ENCODE measurements around the gene PCDHGA9. TPM values are rescaled to one million over a fixed set of nuclear protein-coding genes. Genes with fewer than 3 reads are reported as not detected.
"Not testable (repeated sequence)": the region's sequence is repeated elsewhere in the genome, so short reads cannot be mapped to it uniquely, and the experiment has no call there.

Gene PCDHGA9
- total RNA-seq, 2 experiments from 2014 or later: 0.11 TPM; not detected in 1

DNA sequence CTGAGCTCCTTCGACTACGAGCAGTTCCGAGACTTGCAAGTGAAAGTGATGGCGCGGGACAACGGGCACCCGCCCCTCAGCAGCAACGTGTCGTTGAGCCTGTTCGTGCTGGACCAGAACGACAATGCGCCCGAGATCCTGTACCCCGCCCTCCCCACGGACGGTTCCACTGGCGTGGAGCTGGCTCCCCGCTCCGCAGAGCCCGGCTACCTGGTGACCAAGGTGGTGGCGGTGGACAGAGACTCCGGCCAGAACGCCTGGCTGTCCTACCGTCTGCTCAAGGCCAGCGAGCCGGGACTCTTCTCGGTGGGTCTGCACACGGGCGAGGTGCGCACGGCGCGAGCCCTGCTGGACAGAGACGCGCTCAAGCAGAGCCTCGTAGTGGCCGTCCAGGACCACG is 29.7 kb downstream of the PCDHGA9 start:
- H3K4me1 Mint-ChIP-seq; DNase-seq; H3K9me3 Mint-ChIP-seq; H3K4me3 Mint-ChIP-seq; H3K27ac Mint-ChIP-seq; H3K36me3 Mint-ChIP-seq; POLR2A ChIA-PET; ATAC-seq (ENCODE audit: low read depth): not testable (repeated sequence)
- H3K27me3 Mint-ChIP-seq: peaks cover 33% of the 10 kb centered on the region

DNA sequence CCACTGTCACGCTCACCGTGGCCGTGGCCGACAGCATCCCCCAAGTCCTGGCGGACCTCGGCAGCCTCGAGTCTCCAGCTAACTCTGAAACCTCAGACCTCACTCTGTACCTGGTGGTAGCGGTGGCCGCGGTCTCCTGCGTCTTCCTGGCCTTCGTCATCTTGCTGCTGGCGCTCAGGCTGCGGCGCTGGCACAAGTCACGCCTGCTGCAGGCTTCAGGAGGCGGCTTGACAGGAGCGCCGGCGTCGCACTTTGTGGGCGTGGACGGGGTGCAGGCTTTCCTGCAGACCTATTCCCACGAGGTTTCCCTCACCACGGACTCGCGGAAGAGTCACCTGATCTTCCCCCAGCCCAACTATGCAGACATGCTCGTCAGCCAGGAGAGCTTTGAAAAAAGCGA is 30.1 kb downstream of the PCDHGA9 start:
- H3K4me3 Mint-ChIP-seq; ATAC-seq (ENCODE audit: low read depth); H3K27ac Mint-ChIP-seq; H3K9me3 Mint-ChIP-seq; DNase-seq; H3K36me3 Mint-ChIP-seq; POLR2A ChIA-PET; H3K4me1 Mint-ChIP-seq: not testable (repeated sequence)
- H3K27me3 Mint-ChIP-seq: peaks cover 34% of the 10 kb centered on the region

DNA sequence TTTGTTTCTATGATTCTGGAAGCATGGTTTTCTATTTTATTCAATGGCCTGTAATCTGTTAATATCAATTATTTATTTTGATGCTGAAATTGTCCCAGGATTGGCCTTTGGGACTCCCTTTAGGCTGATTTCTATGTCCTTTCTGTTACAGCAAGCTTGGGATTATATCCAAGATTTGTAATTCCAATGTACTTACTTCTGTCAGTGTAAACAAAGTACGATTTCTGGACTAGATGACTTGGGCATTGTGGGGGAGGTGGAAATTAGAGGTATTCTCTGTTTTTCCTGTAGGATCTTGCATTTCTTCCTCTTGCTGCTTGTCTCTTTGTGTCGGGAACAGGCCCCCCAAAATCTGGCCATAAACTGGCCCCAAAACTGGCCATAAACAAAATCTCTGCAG is 31.4 kb downstream of the PCDHGA9 start:
- DNase-seq (no peak), ATAC-seq (ENCODE audit: low read depth) (no peak)
- Mint-ChIP-seq H3K4me3 (no peak overlapping the region), H3K9me3 (peaks cover 6% of the 10 kb centered on the region), H3K4me1 (peaks cover 10% of the 10 kb centered on the region), H3K27me3 (peaks cover 38% of the 10 kb centered on the region), H3K27ac (no peak overlapping the region), H3K36me3 (peaks cover 8% of the 10 kb centered on the region)
- POLR2A ChIA-PET: no interaction called here

DNA sequence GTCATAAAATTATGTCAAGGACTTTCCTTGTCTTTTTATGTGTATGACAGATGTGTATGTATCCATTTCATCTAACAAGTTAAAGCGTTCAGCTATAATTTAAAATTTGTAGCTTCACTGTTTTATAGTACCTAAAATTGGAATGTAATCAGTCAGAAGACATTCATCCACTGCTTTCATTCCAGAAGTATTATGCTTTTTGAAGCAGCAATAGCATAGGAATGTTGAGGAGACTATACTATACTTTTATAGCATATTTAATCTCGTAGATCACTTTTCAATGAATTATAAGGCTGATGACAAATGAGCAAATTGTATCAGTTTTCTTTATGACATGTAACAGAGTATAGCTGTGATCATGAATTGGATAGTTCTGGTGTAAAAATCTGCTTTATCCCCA is 34.6 kb downstream of the PCDHGA9 start:
- Mint-ChIP-seq H3K27me3 (peaks cover 20% of the 10 kb centered on the region), H3K9me3 (peaks cover 3% of the 10 kb centered on the region)
- no peak for ATAC-seq (ENCODE audit: low read depth)

DNA sequence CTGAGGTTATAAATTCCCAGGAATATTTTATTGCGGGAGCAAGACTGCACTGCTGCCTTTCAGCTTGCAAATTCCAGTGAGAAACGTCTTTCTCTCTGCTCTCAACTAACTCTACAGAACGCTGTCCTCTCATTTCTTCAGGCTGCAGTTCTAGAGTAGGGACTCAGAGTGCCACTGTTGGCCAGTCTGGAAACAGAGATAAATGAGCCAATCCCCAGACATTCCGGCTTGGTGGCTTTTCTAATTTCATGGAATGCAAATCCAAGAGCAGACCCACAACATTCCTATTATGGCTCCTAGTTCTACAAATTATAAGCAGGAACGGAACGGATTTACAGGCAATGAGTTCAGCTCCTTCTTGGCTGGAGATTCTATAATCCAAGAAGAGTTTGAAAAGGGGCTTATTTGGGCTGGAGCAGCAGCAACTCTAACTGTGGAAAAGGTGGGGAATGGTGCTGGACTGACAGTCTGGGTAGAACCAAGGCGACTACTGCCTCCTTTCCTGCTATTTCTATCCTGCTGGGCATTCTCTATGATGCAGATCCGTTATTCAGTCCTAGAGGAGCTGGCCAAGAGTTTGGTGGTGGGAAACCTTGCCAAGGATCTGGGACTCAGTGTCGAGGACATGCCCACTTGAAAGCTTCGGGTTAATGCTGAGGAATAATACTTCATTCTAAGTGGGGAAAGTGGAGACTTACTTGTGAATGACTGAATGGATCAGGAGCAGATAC is 37.0 kb downstream of the PCDHGA9 start:
- H3K36me3 Mint-ChIP-seq: no peaks in the 10 kb centered on the region
- ATAC-seq (ENCODE audit: low read depth) (no peak), DNase-seq (no peak)
- H3K27ac Mint-ChIP-seq: no peak overlapping the region
- no peak overlapping the region for H3K4me3 Mint-ChIP-seq
- H3K4me1 Mint-ChIP-seq: no peaks in the 10 kb centered on the region
- H3K27me3 Mint-ChIP-seq: peaks cover 11% of the 10 kb centered on the region
- POLR2A ChIA-PET: no interaction called here
- peaks cover 2% of the 10 kb centered on the region for H3K9me3 Mint-ChIP-seq

More for the DNA sequence above, 34.6 kb downstream of the PCDHGA9 start:
- DNase-seq: no peak
- H3K36me3 Mint-ChIP-seq: peaks cover 1% of the 10 kb centered on the region
- POLR2A ChIA-PET: no interaction called here
- no peak overlapping the region for H3K4me3 Mint-ChIP-seq
- H3K27ac Mint-ChIP-seq: no peak overlapping the region
- H3K4me1 Mint-ChIP-seq: no peaks in the 10 kb centered on the region

DNA sequence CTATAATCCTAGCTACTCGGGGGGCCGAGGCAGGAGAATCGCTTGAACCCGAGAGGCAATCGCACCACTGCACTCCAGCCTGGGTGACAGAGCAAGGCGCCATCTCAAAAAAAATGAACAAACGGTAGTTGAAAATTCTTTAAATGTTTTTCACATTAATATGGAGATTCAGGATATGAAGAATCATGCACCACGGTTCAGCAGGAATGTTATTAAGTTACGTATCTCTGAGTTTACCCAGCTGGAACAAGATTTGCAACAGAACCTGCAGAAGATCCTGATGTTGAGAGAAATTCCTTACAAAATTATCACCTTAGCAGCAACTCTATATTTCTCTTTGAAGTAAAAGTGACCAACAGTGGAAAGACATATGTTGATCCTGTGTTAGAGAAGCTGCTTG is 37.8 kb downstream of the PCDHGA9 start:
- Mint-ChIP-seq H3K4me1 (no peaks in the 10 kb centered on the region), H3K9me3 (peaks cover 2% of the 10 kb centered on the region), H3K27ac (no peak overlapping the region), H3K27me3 (peaks cover 11% of the 10 kb centered on the region), H3K36me3 (no peaks in the 10 kb centered on the region), H3K4me3 (no peak overlapping the region)
- ATAC-seq (ENCODE audit: low read depth): no peak
- POLR2A ChIA-PET: no interaction called here
- DNase-seq: no peak

DNA sequence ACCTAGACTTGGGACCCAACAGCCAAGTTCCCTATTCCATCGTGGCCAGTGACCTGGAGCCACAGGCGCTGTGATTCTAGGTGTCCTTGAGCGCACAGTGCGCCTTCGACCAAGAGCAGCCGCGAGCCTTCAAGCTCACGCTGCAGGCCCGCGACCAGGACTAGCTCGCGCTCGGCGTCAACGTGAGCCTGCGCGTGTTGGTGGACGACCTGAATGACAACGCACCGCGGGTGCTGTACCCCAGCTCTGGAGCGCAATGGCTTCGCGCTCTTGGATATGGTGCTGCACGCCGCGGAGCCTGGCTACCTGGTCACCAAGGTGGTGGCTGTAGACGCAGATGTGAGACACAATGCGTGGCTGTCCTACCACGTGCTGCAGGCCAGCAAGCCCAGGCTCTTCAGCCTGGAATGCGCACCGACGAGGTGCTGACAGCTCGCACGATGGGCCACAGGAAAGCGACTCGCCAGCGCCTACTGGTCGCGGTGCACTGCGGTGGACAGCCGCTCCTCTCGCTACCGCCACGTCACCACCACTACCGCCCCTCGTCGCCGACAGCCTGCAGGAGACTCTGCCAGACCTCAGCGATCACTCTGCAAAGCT is 39.1 kb downstream of the PCDHGA9 start:
- Mint-ChIP-seq H3K27me3 (peaks cover 14% of the 10 kb centered on the region), H3K4me1 (no peaks in the 10 kb centered on the region), H3K36me3 (no peaks in the 10 kb centered on the region), H3K27ac (no peak overlapping the region), H3K9me3 (peaks cover 2% of the 10 kb centered on the region), H3K4me3 (no peak overlapping the region)
- DNase-seq: no peak
- POLR2A ChIA-PET: no interaction called here
- ATAC-seq (ENCODE audit: low read depth): no peak

Other genes starting within 250 kb of the PCDHGA9 start
- gene PCDHB7, start 230.1 kb upstream of the PCDHGA9 start, total RNA-seq: not detected
- not detected for gene PCDHB8, start 225.0 kb upstream of the PCDHGA9 start, total RNA-seq
- gene PCDHB16, start 220.4 kb upstream of the PCDHGA9 start, total RNA-seq: not detected
- not detected for gene PCDHB9, start 215.6 kb upstream of the PCDHGA9 start, total RNA-seq
- gene PCDHB10, start 210.4 kb upstream of the PCDHGA9 start, total RNA-seq: not detected
- gene PCDHB11, start 203.2 kb upstream of the PCDHGA9 start, total RNA-seq: not detected
- gene PCDHB12, start 194.1 kb upstream of the PCDHGA9 start, total RNA-seq: not detected
- not detected for gene PCDHB13, start 188.9 kb upstream of the PCDHGA9 start, total RNA-seq
- under 1 TPM in 1 of 2 experiments, not detected in 1; 0.06 TPM for gene PCDHB14, start 179.4 kb upstream of the PCDHGA9 start, total RNA-seq
- gene PCDHB15, start 157.4 kb upstream of the PCDHGA9 start, total RNA-seq: under 1 TPM in 1 of 2 experiments, not detected in 1; 0.06 TPM
- gene SLC25A2, start 98.7 kb upstream of the PCDHGA9 start, total RNA-seq: 1 to 10 TPM in 1 of 2 experiments, under 1 TPM in 1; 0.99 to 1.3 TPM
- gene TAF7, start 82.0 kb upstream of the PCDHGA9 start, total RNA-seq: 10 to 100 TPM; 86.2 to 95.9 TPM
- gene PCDHGA1, start 72.3 kb upstream of the PCDHGA9 start, total RNA-seq: under 1 TPM; 0.11 to 0.31 TPM
- under 1 TPM; 0.08 to 0.09 TPM for gene PCDHGA2, start 64.0 kb upstream of the PCDHGA9 start, total RNA-seq
- gene PCDHGA3, start 58.9 kb upstream of the PCDHGA9 start, total RNA-seq: under 1 TPM in 1 of 2 experiments, not detected in 1; 0.14 TPM
- gene PCDHGB1, start 52.7 kb upstream of the PCDHGA9 start, total RNA-seq: not detected
- under 1 TPM; 0.25 to 0.28 TPM for gene PCDHGA4, start 47.8 kb upstream of the PCDHGA9 start, total RNA-seq
- gene PCDHGB2, start 42.8 kb upstream of the PCDHGA9 start, total RNA-seq: under 1 TPM; 0.64 to 0.88 TPM
- gene PCDHGA5, start 38.6 kb upstream of the PCDHGA9 start, total RNA-seq: under 1 TPM; 0.23 to 0.30 TPM
- under 1 TPM; 0.44 to 0.82 TPM for gene PCDHGB3, start 32.5 kb upstream of the PCDHGA9 start, total RNA-seq
- gene PCDHGA6, start 28.9 kb upstream of the PCDHGA9 start, total RNA-seq: under 1 TPM; 0.28 to 0.33 TPM
- under 1 TPM; 0.26 to 0.28 TPM for gene PCDHGA7, start 20.0 kb upstream of the PCDHGA9 start, total RNA-seq
- under 1 TPM in 1 of 2 experiments, not detected in 1; 0.11 TPM for gene PCDHGB4, start 15.1 kb upstream of the PCDHGA9 start, total RNA-seq
- under 1 TPM; 0.09 to 0.11 TPM for gene PCDHGA8, start 10.1 kb upstream of the PCDHGA9 start, total RNA-seq
- gene PCDHGB5, start 4.8 kb upstream of the PCDHGA9 start, total RNA-seq: not detected
- under 1 TPM; 0.11 to 0.14 TPM for gene PCDHGB6, start 5.2 kb downstream of the PCDHGA9 start, total RNA-seq
- gene PCDHGA10, start 10.2 kb downstream of the PCDHGA9 start, total RNA-seq: under 1 TPM in 1 of 2 experiments, not detected in 1; 0.14 TPM
- under 1 TPM in 1 of 2 experiments, not detected in 1; 0.11 TPM for gene PCDHGB7, start 14.9 kb downstream of the PCDHGA9 start, total RNA-seq
- gene PCDHGA11, start 18.3 kb downstream of the PCDHGA9 start, total RNA-seq: under 1 TPM; 0.08 to 0.09 TPM
- gene PCDHGA12, start 27.7 kb downstream of the PCDHGA9 start, total RNA-seq: under 1 TPM in 1 of 2 experiments, not detected in 1; 0.11 TPM
- not detected for gene PCDHGC3, start 73.2 kb downstream of the PCDHGA9 start, total RNA-seq
- gene PCDHGC4, start 82.3 kb downstream of the PCDHGA9 start, total RNA-seq: not detected
- gene PCDHGC5, start 86.3 kb downstream of the PCDHGA9 start, total RNA-seq: not detected
- 100 to 1,000 TPM; 244 to 256 TPM for gene DIAPH1, start 216.2 kb downstream of the PCDHGA9 start, total RNA-seq
- 10 to 100 TPM; 85.8 to 89.6 TPM for gene HDAC3, start 234.1 kb downstream of the PCDHGA9 start, total RNA-seq
- 10 to 100 TPM; 31.4 to 31.6 TPM for gene RELL2, start 234.2 kb downstream of the PCDHGA9 start, total RNA-seq
- 10 to 100 TPM; 98.3 to 99.1 TPM for gene FCHSD1, start 248.6 kb downstream of the PCDHGA9 start, total RNA-seq

Data from activated naive CD8-positive, alpha-beta T cell treated with anti-CD3 and anti-CD28 coated beads, Interleukin-2, amount 10 ng/mL, durations not matched to agents 7 days and 5 days (primary cell).